Inflammatory macrophage treated with lipopolysaccharide for 4 hours (primary cell): ENCODE measurements around the gene NOP16.
A peak's percentile ranks its signal among the peaks of the same experiment; 100 is the strongest.
"Not testable (repeated sequence)": the region's sequence is repeated elsewhere in the genome, so short reads cannot be mapped to it uniquely, and the experiment has no call there.

Experiments used
- DNase-seq: peaks from one replicate; pipeline ENCODE4 v3.0.0-alpha.2; 2020

Gene NOP16

GRCh38 chr5:176408590-176408989 is 20.2 kb upstream of the NOP16 start:
- no peak for DNase-seq

- not testable (repeated sequence) for DNase-seq
Observed at GRCh38 chr5:176408252-176408573, 19.8 kb upstream of the NOP16 start.

- no peak for DNase-seq
Observed at GRCh38 chr5:176407456-176408251, 19.3 kb upstream of the NOP16 start.

- DNase-seq, result no peak
Observed at GRCh38 chr5:176406436-176407052, 18.1 kb upstream of the NOP16 start.

GRCh38 chr5:176405656-176406435 is 17.4 kb upstream of the NOP16 start:
- no peak for DNase-seq

- DNase-seq, result no peak
Observed at GRCh38 chr5:176401281-176402205, 13.1 kb upstream of the NOP16 start.

GRCh38 chr5:176400382-176401156 is 12.2 kb upstream of the NOP16 start:
- DNase-seq, result no peak

- no peak for DNase-seq
Observed at GRCh38 chr5:176397736-176398420, 9.5 kb upstream of the NOP16 start.

- DNase-seq, result no peak
Observed at GRCh38 chr5:176396330-176396729, 7.9 kb upstream of the NOP16 start.

GRCh38 chr5:176394881-176395675 is 6.7 kb upstream of the NOP16 start:
- DNase-seq, result no peak

GRCh38 chr5:176394096-176394495 is 5.7 kb upstream of the NOP16 start:
- DNase-seq, result no peak

GRCh38 chr5:176392526-176392925 is 4.1 kb upstream of the NOP16 start:
- no peak for DNase-seq

GRCh38 chr5:176391999-176392398 is 3.6 kb upstream of the NOP16 start:
- DNase-seq, result peak; percentile 67

- DNase-seq, result no peak
Observed at GRCh38 chr5:176391479-176391878, 3.1 kb upstream of the NOP16 start.

- peak; percentile 49 for DNase-seq
Observed at GRCh38 chr5:176389135-176390123, 1.0 kb upstream of the NOP16 start.

GRCh38 chr5:176388003-176388443 is 375 bp downstream of the NOP16 start:
- peak; percentile 12 for DNase-seq

- no peak for DNase-seq
Observed at GRCh38 chr5:176387384-176387925, 943 bp downstream of the NOP16 start.

- DNase-seq, result no peak
Observed at GRCh38 chr5:176386491-176386890, 1.9 kb downstream of the NOP16 start.

- no peak for DNase-seq
Observed at GRCh38 chr5:176384991-176385390, 3.4 kb downstream of the NOP16 start.
